GM21423 (cell line): ENCODE measurements around the gene ERF.
A peak's percentile ranks its signal among the peaks of the same experiment; 100 is the strongest.

Source experiments
- ATAC-seq: cut with Tn5 transposase; IDR thresholded peaks from one replicate; pipeline ENCODE4 v1.9.1; 2021; ENCODE audit warnings: mild to moderate bottlenecking, moderate library complexity; ENCODE audit not compliant: unreplicated experiment

Gene ERF

GRCh38 chr19:42254850-42255765, at the start of gene ERF:
Gene ERF, minus strand, starts transcription at chr19:42255128. Its CDS starts 129 bp downstream, at chr19:42254999.
- ATAC-seq: peak; percentile 53

- ATAC-seq: no peak
Observed at GRCh38 chr19:42303876-42304275, 48.9 kb upstream of the ERF start.

GRCh38 chr19:42303101-42303464, 48.2 kb upstream of the ERF start:
- no peak for ATAC-seq

- ATAC-seq: no peak
Observed at GRCh38 chr19:42301646-42302203, 46.8 kb upstream of the ERF start, which contains the start of gene PRR19. Gene PRR19, plus strand, starts transcription at chr19:42302132. Its CDS starts 7,453 bp downstream, at chr19:42309585.

- ATAC-seq: no peak
Observed at GRCh38 chr19:42297039-42297438, 42.1 kb upstream of the ERF start.

DNA sequence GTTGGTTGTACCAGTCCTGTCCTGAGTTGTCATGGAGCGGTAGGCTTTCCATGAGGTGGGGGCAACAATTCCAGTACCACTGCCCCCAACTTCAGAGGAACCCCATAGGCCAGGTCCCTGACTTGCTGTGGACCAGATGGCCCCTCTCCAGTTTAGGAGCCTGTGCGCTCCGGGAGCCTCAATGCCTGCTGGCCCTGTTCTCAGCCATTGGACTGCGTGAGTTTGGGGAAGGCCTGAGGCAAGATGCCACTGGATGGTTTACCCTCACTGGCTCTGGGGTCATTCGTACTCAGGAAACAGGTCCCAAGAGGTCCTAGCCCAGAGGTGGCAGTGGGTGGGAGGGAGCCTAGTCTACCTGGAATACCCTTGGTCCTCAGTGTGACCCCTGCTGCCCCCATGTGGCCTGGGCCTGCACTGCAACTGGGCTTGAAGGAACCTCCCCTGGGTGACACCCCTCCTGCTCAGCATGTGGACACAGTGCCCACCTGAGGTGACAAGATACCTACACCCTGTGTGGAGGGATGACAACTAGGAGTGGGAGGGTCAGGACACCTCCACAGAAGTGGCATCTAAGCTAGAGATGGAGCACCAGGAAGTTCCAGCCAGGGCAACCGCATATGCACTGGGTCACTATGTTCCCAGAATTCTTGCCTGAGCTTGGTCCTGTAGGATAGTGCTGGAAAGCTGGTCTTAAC, 41.0 kb upstream of the ERF start:
- peak; percentile 69 for ATAC-seq

DNA sequence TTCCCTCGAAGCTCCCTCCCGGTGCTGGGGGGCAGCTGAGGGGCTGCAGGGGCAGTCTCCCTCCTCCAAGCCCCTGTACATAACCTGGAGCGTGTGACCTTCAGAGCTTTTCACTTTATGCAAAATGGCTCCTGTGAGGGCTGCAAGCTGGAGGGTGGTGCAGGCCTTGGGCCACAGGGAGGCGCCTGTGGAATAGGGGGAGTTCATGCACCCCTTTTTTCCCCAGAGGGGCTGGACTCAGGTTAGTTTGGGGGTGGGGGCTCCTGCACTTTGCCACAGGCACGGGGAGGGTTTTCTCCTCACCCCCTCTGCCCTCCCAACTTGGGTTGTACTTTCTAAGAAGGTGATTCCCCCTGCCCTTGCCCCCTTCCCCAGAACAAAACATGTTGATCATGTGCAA, 40.4 kb upstream of the ERF start:
- no peak for ATAC-seq

DNA sequence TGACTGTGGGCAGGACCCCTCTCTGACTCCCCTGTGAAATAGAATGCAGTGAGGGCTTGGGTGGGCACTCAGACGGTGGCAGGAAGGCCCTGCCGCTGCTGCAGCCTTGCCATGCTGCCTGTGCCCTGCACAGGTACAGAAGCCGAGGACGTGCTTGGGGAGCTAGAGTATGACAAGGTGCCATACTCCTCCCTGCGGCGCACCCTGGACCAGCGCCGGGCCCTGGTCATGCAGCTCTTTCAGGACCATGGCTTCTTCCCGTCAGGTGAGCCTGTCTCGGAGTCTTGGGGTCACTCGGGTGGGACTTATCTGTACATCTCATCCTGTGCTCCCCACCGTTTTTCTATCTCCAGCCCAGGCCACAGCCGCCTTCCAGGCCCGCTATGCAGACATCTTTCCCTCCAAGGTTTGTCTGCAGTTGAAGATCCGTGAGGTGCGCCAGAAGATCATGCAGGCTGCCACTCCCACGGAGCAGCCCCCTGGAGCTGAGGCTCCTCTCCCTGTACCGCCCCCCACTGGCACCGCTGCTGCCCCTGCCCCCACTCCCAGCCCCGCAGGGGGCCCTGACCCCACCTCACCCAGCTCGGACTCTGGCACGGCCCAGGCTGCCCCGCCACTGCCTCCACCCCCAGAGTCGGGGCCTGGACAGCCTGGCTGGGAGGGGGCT, 39.7 kb upstream of the ERF start:
- ATAC-seq: no peak

GRCh38 chr19:42293948-42294347, 39.0 kb upstream of the ERF start:
- ATAC-seq: no peak

- ATAC-seq: no peak
Observed at GRCh38 chr19:42293540-42293939, 38.6 kb upstream of the ERF start.

DNA sequence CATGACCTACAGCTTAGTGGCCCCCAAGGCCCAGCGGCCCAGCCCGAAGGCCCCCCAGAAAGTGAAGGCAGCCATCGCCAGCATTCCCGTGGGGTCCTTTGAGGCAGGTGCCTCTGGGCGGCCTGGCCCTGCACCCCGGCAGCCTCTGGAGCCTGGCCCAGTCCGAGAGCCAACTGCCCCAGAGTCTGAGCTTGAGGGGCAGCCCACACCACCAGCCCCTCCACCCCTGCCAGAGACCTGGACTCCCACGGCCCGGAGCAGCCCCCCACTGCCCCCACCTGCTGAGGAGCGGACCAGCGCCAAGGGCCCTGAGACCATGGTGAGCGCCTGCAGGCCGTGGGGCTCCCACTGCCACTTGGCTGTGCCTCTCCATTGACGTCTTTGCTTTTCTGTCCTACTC, 38.0 kb upstream of the ERF start:
- ATAC-seq: no peak

DNA sequence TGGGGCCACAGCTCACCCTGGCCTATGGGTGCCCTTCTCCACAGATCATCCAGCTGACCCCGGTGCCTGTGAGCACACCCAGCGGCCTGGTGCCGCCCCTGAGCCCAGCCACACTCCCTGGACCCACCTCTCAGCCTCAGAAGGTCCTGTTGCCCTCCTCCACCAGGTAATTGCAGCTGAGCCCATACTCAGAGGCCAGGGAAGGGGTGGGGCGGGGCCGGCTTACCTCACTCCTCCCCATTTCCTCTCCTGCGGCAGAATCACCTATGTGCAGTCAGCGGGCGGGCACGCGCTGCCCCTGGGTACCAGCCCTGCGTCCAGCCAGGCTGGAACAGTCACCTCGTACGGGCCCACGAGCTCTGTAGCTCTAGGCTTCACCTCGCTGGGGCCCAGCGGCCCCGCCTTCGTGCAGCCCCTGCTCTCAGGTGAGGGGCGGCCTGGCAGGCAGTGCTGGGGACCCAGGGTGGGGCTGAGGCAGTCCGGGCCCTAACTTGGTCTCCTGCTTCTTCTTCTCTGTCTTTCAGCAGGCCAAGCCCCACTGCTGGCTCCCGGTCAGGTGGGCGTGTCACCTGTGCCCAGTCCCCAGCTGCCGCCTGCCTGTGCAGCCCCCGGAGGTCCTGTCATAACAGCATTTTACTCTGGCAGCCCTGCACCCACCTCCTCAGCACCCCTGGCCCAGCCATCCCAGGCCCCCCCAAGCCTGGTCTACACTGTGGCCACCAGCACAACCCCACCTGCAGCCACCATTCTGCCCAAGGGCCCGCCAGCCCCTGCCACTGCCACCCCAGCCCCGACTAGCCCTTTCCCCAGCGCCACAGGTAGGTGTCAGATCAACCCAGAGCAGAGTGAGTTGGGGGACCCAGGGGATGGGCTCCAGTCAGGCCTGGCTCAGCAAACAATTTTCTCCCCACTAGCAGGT, 37.4 kb upstream of the ERF start:
- no peak for ATAC-seq

DNA sequence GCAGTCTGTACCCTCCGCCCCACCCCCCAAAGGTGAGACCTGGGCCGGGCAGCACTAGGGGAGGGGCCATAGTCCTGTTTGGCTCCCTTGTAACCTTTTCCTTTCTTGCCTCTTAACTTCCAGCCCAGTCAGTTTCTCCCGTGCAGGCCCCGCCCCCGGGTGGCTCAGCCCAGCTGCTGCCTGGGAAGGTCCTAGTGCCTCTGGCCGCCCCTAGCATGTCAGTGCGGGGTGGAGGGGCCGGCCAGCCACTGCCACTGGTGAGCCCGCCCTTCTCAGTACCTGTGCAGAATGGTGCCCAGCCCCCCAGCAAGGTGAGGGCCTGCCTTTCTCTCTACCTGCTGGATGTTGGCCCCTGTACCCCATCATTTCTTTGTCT, 36.5 kb upstream of the ERF start:
- no peak for ATAC-seq

DNA sequence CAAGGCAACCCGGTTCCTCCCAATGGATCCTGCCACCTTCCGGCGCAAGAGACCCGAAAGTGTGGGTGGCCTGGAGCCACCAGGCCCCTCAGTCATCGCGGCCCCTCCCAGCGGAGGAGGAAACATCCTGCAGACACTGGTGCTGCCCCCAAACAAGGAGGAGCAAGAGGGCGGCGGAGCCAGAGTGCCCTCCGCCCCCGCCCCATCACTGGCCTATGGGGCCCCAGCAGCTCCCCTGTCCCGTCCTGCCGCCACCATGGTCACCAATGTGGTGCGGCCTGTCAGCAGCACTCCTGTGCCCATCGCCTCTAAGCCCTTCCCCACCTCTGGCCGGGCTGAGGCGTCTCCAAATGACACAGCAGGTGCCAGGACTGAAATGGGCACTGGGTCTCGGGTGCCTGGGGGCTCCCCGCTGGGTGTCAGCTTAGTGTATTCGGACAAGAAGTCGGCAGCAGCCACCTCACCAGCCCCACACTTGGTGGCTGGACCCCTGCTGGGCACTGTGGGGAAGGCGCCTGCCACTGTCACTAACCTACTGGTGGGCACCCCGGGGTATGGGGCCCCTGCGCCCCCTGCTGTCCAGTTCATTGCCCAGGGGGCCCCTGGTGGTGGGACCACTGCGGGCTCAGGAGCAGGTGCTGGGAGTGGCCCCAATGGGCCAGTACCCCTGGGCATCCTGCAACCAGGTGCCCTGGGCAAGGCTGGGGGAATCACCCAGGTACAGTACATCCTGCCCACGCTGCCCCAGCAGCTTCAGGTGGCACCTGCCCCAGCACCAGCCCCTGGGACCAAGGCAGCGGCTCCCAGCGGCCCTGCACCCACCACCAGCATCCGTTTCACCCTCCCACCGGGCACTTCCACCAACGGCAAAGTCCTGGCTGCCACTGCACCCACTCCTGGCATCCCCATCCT, 35.9 kb upstream of the ERF start:
- no peak for ATAC-seq

GRCh38 chr19:42290136-42290522, 35.2 kb upstream of the ERF start:
- no peak for ATAC-seq

DNA sequence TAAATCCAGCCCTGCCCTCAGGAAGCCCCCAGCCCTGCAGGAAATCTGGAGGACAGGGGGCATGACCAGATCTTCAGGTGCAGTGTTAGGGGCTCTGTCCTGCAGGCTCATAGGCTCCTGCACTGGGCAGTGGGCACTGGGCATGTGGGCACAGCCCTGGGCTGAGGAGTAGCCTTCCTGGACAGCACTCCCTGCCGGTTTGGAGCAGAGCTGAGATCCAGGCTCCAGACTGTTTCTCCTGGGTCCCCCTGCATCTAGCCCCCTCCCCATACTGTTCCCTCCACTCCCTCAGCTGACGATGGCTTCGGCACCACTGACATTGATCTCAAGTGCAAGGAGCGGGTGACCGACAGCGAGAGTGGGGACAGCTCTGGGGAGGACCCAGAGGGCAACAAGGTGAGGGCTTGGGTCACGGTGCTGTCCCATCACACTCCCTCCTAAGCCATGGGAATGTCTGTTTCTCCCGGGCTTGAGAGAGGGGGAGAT, 34.7 kb upstream of the ERF start:
- ATAC-seq: no peak

DNA sequence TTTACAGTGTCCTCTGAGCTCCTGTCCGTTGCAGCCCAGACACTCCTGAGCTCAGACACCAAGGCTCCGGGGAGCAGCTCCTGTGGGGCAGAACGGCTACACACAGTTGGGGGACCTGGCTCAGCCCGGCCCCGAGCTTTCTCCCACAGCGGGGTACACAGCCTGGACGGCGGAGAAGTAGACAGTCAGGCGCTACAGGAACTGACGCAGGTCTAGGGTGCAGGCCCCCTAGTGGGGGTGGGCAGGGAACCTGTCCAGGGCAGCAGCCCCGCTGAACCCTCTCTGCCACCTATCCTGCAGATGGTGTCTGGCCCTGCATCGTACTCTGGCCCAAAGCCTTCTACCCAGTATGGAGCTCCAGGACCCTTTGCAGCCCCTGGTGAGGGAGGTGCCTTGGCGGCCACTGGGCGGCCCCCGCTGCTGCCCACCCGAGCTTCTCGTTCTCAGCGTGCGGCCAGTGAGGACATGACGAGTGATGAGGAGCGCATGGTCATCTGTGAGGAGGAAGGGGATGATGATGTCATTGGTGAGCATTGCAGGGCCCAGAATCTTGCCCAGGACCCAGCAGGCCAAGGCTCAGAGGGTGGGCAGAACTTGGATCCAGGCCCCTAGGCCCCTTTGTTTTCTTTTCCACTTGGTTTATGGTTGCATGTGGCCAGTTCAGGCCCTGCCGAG, 34.1 kb upstream of the ERF start:
- ATAC-seq: no peak

- no peak for ATAC-seq
Observed at GRCh38 chr19:42288387-42288786, 33.5 kb upstream of the ERF start.

- no peak for ATAC-seq
Observed at GRCh38 chr19:42287827-42288107, 32.8 kb upstream of the ERF start.
